GM19043 (cell line): Measurements from ENCODE around the gene PRKN.

Source experiments
- ATAC-seq: cut with Tn5 transposase; IDR thresholded peaks from one replicate; pipeline ENCODE4 v1.9.1; 2021; ENCODE audit warnings: low read depth; ENCODE audit not compliant: unreplicated experiment

PRKN gene

GRCh38 chr6:161948462-161948861, 779.1 kb downstream of the PRKN start:
- ATAC-seq = no peak

DNA sequence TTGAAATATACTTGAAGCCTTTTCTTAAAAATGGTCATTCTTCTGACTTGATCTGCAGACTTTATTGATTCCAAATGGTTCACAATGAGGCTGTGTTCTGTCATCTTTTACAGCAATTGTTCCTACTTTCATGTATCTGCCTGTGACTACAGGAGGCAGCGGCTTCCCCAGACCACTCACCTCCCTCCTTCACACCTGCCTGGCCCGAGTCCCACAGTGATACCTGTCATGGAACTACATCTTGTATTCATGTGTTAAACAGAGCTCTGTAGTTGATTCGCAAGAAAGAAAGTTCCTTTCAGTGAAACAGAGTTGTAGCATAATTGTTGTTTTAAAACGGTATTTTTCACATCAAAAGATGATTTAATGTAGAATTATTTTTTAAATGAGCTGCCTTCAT, 780.2 kb downstream of the PRKN start:
- ATAC-seq = no peak

- ATAC-seq = no peak
These were observed 781.1 kb downstream of the PRKN start for GRCh38 chr6:161946461-161946860.

GRCh38 chr6:161943561-161943960, 784.0 kb downstream of the PRKN start:
- ATAC-seq = no peak

GRCh38 chr6:161941565-161941964, 786.0 kb downstream of the PRKN start:
- no peak for ATAC-seq

- ATAC-seq = no peak
These were observed 787.0 kb downstream of the PRKN start for GRCh38 chr6:161940519-161940918.

DNA sequence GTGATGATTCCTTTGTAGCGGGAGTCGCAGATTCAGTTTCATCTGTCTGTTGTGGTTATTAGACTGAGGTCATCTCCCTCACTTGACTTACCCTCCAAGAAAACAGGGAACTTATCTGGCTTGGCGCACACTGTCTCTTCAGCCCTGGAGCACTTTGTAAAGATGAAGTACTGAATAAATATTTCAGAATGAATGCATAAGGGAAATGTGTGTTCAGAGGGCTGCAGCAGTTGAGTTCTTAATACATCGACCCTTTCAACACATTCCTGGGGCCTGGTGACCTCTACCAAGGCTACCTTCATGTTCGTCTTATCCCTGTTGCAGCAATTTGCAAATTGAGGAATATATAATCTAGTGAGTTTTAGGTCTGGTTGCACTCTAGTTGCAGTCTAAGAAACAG, 801.2 kb downstream of the PRKN start:
- no peak for ATAC-seq

DNA sequence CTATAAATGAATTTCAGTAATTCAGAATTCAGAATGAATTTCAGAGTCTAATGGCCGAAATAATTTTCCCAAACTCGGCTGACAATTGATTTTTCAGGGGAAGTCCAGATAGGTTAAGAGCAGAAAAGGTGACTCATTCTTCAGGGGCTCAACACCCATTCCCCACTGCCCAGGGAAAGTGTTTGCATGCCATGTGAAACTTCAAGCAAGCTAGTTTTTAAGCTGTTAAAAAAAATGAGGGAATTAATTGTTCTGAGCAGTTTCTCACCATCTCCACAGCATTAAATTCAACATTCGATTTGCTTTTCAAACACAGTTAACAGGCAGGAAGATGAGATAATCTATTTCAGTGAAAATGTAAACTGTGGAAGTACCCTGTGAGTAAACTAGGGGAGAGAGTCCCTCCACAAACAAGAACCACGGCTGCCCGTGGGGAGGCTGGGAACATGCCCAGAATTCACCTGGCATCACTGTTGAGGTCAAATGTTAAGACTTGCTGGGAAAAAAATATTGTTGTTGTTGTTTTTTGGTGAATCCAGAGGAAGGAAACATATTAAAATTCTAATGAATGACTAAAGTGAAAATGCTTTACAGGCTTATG, 803.0 kb downstream of the PRKN start:
- ATAC-seq = no peak

DNA sequence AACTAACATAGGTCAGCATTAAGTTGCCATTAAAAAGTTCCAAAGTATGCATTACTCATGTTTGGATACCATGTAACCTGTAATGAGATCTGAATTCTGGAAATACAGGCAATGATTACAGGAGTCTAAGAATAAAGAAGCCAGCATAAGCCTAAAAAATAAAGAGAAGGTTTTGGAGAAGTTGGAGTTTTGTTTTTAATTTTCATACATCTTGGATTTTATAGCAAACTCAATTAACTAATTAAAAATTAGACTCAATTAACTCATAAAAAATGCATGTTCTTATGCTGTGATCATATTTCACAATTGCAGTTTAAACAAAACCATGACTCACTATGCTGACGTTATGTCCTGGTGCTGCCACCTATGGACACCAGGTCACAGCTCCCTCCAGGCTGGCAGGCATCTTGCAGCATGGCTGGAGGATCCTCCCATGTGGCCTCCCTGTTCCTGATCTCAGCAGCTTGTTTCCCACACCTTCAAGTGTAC, 804.9 kb downstream of the PRKN start:
- ATAC-seq = no peak

DNA sequence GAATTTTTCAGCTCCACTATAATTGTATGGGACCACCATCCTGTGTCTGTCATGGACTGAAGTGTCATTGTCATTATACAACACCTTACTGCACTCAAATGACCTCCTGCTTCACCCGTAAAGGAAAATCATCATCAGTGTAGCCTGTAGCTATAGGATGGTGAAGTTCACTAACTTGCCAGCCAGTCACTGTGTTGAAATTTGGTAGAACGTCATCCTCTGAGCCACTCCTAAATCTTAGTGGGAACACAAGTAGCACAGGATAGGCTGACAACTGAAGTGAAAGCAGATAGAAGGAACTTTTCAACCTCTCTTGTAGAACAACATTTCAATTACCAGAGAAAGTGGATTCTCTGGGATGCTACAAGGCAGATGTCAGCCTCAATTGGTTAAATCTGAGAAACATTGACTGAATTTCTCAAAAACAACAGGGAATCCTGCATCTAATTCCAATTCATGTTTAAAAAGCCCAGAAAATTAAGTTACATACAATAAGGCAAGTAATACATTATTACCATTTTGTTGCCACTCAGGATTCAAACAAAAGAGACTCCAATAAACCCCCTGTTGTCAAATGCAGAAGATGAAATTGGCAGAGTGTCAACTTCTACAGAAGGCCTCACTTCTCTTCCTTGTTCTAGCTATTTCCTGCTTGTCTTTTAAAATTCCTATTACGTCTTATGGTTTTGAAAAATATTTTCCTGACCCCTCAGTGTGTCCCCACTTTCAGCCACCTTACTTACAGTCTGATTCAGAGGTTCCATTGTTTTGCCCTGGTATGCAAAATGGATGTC, 805.8 kb downstream of the PRKN start:
- no peak for ATAC-seq

DNA sequence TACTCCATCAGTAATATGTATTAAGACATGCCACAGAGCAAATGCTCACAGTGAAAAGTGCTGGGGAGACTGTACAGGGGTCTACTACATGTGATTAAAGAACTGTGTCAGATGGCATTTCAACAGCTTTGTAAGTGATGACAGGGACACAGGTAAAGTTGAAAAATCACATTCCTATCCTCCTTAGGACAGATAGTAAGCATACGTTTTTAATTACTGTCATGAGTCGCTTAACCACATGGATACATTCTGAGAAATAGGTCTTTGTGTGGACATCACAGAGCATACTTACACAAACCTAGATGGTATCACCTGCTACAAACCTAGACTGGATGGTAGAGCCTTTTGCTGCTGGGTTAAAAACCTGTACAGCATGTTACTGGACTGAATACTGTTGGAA, 807.9 kb downstream of the PRKN start:
- no peak for ATAC-seq

GRCh38 chr6:161918628-161919205, 808.8 kb downstream of the PRKN start:
- ATAC-seq = no peak

DNA sequence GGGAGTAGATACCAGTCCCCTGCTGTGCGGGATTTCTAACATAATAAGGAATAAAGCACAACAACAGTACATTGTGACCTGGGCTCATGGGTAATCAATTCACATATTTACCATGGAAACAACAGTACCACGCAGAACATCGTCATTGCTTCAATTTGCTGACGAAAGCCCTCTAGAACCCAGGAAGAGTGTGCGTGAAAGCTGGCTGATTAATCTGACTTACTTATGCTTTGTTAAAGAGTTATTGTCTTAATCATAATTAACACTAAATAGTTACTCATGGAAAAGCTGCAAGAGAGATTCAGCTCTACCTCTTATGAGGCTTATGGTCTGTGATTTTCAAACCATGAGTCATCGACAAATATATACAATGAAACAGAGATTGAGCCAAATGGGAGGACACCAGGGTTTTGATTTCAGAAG, 809.4 kb downstream of the PRKN start:
- ATAC-seq = no peak

- ATAC-seq = no peak
These were observed 809.9 kb downstream of the PRKN start for GRCh38 chr6:161917645-161918044.

- no peak for ATAC-seq
These were observed 812.1 kb downstream of the PRKN start for GRCh38 chr6:161915456-161915964.

GRCh38 chr6:161908872-161909271, 818.7 kb downstream of the PRKN start:
- ATAC-seq = no peak

GRCh38 chr6:161906571-161906970, 821.0 kb downstream of the PRKN start:
- ATAC-seq = no peak

DNA sequence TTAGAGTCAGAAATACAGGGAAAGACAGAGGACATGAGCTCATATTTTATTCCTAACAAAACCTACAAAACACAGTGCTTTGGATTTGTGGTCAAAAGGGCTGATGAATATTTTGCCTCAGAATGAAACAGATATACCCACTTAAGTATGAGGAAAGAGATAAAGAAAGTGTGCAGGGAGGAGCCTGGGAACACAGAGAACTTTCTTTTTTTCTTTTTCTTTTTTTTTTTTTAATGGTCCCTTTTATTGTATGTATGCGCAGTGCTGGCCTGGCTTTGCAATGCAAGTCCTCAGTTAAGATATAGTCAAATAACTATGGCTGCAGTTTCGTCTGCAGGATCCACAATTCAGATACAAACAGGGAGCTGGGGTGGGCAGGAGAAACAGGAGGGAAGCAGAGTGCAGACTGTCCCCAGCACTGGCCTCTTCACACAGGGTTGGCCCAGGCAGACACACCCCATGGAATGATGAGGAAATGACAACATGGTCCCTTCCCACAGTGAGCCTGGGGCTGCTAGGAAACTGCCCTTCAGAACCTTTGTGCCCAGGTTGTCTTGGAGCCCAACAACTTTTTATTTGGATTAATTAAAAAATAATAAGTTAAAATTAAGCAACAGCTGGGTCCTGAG, 823.9 kb downstream of the PRKN start:
- ATAC-seq = no peak

- ATAC-seq = no peak
These were observed 825.7 kb downstream of the PRKN start for GRCh38 chr6:161901740-161902426.

- no peak for ATAC-seq
These were observed 833.1 kb downstream of the PRKN start for GRCh38 chr6:161894436-161894835.

DNA sequence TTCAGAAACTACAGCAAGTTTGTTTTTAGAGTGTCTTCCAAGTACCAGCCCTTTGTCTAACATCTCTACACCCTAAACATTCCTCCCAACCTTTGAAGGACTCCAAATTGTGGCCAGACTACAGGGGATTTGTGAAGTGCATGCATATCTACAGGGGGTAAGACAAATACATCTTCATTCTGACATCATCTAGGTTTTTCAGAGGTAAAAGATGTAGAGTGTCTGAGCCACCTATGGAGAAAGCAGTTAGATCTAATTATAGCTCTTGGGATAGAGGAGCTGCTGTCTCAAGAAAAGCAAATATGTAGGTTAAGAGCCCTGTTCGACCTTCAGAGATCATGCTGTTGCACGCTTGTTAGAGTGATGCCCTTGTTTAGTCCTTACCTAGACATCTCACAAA, 836.0 kb downstream of the PRKN start:
- ATAC-seq = no peak
